GM12872 (cell line): Measurements from ENCODE around the gene MTHFD1.

Source experiments
- TF ChIP-seq, protein P1 (sequence below): IDR thresholded peaks from 3 replicates; pipeline ENCODE4 v1.5.1; 2011; ENCODE audit warnings: low read depth, mild to moderate bottlenecking, low read length, moderate library complexity; ENCODE audit not compliant: insufficient read depth

Gene MTHFD1

DNA sequence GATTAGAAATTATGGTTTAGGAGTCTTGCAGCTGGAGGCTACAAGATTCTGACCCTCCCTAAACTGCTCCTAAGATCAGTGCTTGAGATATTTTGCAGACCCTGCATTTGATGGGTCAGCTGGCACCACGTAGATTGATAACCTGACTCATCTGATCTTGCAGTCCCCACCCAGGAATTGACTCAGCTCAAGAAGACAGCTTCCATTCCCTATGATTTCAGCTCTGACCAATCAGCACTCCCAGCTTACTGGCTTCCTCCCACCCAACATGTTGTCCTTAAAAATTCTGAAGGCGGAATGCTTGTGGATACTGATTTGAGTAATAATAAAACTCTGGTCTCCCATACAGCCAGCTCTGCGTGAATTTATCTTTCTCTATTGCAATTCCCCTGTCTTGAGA is 23.2 kb upstream of the MTHFD1 start:
- TF ChIP-seq, protein P1, sequence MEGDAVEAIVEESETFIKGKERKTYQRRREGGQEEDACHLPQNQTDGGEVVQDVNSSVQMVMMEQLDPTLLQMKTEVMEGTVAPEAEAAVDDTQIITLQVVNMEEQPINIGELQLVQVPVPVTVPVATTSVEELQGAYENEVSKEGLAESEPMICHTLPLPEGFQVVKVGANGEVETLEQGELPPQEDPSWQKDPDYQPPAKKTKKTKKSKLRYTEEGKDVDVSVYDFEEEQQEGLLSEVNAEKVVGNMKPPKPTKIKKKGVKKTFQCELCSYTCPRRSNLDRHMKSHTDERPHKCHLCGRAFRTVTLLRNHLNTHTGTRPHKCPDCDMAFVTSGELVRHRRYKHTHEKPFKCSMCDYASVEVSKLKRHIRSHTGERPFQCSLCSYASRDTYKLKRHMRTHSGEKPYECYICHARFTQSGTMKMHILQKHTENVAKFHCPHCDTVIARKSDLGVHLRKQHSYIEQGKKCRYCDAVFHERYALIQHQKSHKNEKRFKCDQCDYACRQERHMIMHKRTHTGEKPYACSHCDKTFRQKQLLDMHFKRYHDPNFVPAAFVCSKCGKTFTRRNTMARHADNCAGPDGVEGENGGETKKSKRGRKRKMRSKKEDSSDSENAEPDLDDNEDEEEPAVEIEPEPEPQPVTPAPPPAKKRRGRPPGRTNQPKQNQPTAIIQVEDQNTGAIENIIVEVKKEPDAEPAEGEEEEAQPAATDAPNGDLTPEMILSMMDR, result no peak

DNA sequence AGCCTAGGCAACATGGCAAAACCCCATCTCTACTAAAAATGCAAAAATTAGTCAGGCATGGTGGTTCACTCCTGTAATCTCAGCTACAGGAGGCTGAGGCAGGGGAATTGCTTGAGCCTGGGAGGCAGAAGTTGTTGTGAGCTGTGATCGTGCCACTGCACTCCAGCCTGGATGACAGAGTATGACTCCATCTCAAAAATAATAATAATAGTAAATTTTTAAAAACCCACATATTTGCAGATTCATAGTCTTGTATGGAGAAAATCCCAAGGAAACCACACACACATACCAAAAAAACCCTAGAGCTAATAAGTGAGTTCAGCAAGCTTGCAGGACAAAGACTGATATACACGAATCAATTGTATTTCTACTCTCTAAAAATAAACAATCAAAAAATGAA is 19.0 kb upstream of the MTHFD1 start:
- TF ChIP-seq, protein P1, result no peak

GRCh38 chr14:64387232-64387781 is 846 bp upstream of the MTHFD1 start:
- TF ChIP-seq, protein P1, result no peak

- TF ChIP-seq, protein P1, result no peak
Measured at GRCh38 chr14:64388533-64389285, 556 bp downstream of the MTHFD1 start.

DNA sequence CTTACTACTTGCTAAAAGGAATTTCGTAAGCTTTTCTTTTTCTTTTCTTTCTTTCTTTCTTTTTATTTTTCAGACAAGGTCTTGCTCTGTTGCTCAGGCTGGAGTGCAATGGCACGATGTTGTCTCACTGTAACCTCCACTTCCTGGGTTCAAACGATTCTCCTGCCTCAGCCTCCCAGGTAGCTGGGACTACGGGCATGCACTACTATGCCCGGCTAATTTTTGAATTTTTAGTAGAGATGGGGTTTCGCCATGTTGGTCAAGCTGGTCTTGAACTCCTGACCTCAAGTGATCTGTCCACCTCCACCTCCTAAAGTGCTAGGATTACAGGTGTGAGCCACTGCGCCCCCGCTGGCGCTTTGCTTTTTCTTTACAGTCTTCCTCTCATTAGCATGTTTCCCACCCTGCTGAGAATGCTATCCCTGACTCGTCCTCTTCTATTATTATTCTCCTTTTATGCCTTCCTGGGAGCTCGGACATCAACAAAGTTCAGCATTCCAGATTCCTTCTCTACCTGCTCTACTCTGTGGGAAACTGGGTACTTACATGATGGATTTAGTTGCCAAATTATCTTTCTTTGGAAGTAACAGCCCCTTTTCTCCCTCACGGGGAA is 3.1 kb downstream of the MTHFD1 start:
- TF ChIP-seq, protein P1, result no peak

DNA sequence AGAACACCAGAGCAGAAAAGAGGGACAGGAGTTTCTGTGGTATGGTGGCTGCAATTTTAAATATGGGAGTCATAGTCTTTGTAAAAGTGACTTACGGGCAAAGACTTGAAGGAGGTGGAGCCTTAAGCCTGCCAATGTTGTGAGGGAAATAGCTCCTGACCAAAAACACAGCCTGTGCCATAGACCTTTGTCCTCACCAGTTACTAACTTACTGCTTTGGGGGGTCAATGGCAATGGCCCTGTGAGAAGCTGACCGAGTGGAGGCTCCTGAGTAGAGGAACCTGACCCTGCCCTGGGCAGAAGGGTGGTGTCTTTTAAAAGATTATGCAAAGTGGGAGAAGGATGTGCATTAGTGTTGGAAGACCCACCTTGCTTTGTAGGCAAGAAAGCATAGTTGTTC is 3.8 kb downstream of the MTHFD1 start:
- TF ChIP-seq, protein P1, result no peak

- TF ChIP-seq, protein P1, result no peak
Measured at GRCh38 chr14:64394423-64394822, 6.3 kb downstream of the MTHFD1 start.
